ENCODE results near the gene KLHL3.

GRCh38 chr5:137668637-137669036 lies 67.3 kb downstream of the KLHL3 start:
- TF ChIP-seq EZH2 (IDR thresholded peaks at IDR 0.05): no peak
- TF ChIP-seq POLR2AphosphoS5 (IDR thresholded peaks at IDR 0.05; ENCODE audit: borderline replicate concordance, low read depth, low read length): no peak
- TF ChIP-seq FOXP2 (optimal IDR thresholded peaks at IDR 0.05; ENCODE audit: control extremely low read depth, extremely low read length, insufficient read depth): no peak
